Heart left ventricle (tissue), 16 donors: ENCODE data around the gene LKAAEAR1. TPM values are rescaled to one million over a fixed set of nuclear protein-coding genes. Genes with fewer than 3 reads are reported as not detected.

ENCODE experiments used
- ATAC-seq, 4 donors: fragments of 200-7000 bp; cut with Tn5 transposase; one replicate each; pipeline ENCODE4 v1.9.1; 2020 to 2022; ENCODE audit warnings: moderate library complexity in 4 of 4, mild to moderate bottlenecking in 3 of 4, moderate number of reproducible peaks in 1 of 4
- DNase-seq, 5 donors: peaks; one replicate each; pipeline ENCODE4 v3.0.0-alpha.2; 2020
- H3K27ac ChIP-seq, 12 donors: fragments of 200-600 bp; sonication (generic) in 4 of 12; one replicate each; pipeline versions ENCODE4 v1.5.0 to v1.8.0; 2016 to 2022; ENCODE audit warnings: mild to moderate bottlenecking in 2 of 12
- H3K27me3 ChIP-seq, 9 donors: fragments of 200-600 bp; sonication (generic) in 2 of 9; one replicate each; pipeline versions ENCODE4 v1.5.1 to v1.8.0; 2016 to 2022; ENCODE audit warnings: mild to moderate bottlenecking in 3 of 9
- H3K36me3 ChIP-seq, 9 donors: fragments of 200-600 bp; sonication (generic) in 2 of 9; one replicate each; pipeline versions ENCODE4 v1.5.0 to v1.8.0; 2018 to 2022; ENCODE audit warnings: mild to moderate bottlenecking in 2 of 9
- H3K4me1 ChIP-seq, 12 donors: fragments of 200-600 bp; sonication (generic) in 4 of 12; one replicate each; pipeline versions ENCODE4 v1.5.0 to v1.8.0; 2016 to 2022; ENCODE audit warnings: mild to moderate bottlenecking in 3 of 12
- H3K4me3 ChIP-seq, 12 donors: fragments of 200-600 bp; sonication (generic) in 4 of 12; one replicate each; pipeline versions ENCODE4 v1.5.0 to v1.8.0; 2017 to 2022; ENCODE audit warnings: mild to moderate bottlenecking in 9 of 12, moderate library complexity in 4 of 12
- H3K9me3 ChIP-seq, 12 donors: fragments of 200-600 bp; sonication (generic) in 4 of 12; one replicate each; pipeline versions ENCODE4 v1.5.0 to v1.8.0; 2016 to 2022; ENCODE audit warnings: mild to moderate bottlenecking in 1 of 12
- POLR2A ChIP-seq, 2 donors: fragments of 450-650 bp; IDR thresholded peaks; one replicate each; pipeline ENCODE4 v1.6.1; 2017; ENCODE audit warnings: antibody characterized with exemption in 2 of 2, mild to moderate bottlenecking in 2 of 2, moderate library complexity in 2 of 2
- whole genome bisulfite sequencing, 4 donors: extraction: QIAGEN DNeasy Blood & Tissue Kit in 2 of 4; methylation state at CpG; one replicate each; pipeline versions ENCODE4 v1.1.5 to v1.1.7; 2013 to 2018; 5-methylcytosine and 5-hydroxymethylcytosine counted together
- intact Hi-C, 10 donors: fragments of 100-400 bp; cut with DNase I; formaldehyde crosslinking; loops; one replicate each; pipeline versions ENCODE4 v1.11.1 to v1.14.2; 2022
- polyA plus RNA-seq, 2 donors: library from polyadenylated mRNA; stranded (reverse); fragments of 200-250 nt; gene quantifications; one replicate each; pipeline ENCODE4 v1.2.3, GENCODE V29; 2013
- total RNA-seq, 9 donors: library from RNA; depleted of rRNA in 2 of 9; stranded (reverse); fragments of >200 nt in 2 of 9; fragmentation: NEBNext Ultra II Directional in 3 of 9; extraction: Animal tissue kit (Norgen Biotek cat#: 25700) in 3 of 9; gene quantifications; one replicate each; pipeline versions ENCODE4 v1.1.0 to v1.2.4, GENCODE V29; 2016 to 2023
- TF ChIP-seq, protein P1 (sequence below), 12 donors: fragments of 200-600 bp; sonication (generic) in 4 of 12; IDR thresholded peaks; one replicate each; pipeline versions ENCODE4 v1.5.0 to v1.8.0; 2018 to 2022; ENCODE audit warnings: antibody characterized with exemption in 12 of 12, mild to moderate bottlenecking in 5 of 12
- donor health status: ischemic (EF 13 %, LVEDD 7.1; RV severe dilation, severe dysfunction).
- donor health status: healthy with polysubstance abuse.
- donor health status: DM: no; HTN: yes; CAD: no.
- donor health status: DM: no; HTN: no; CAD: no.
- donor health status: ischemic (EF 25% LVEDD 6.9; RV normal size, moderate dysfunction).
- donor health status: ischemic (EF 25% LVEDD 5.7; RV mildly dilated, moderate dysfunction).
- donor health status: healthy.
- donor health status: DM: yes; HTN: yes; CAD: no.
- donor health status: ischemic (EF 35%, LVEDD 5.7; RV mildly dilated, moderate dysfunction).
- donor health status: nonischemic (EF 11% LVEDD 7.7; RV severe dilation, severe dysfunction).
- donor health status: DM: yes; HTN: yes; CAD: no.
- donor health status: PGD.
- donor health status: ischemic (EF 29% LVEDD 5.4; RV normal size, mild dysfunction).
- donor health status: nonischemic (EF 23%, LVEDD 6.1; RV moderate dilation, normal function).

Gene LKAAEAR1
- total and polyA plus RNA-seq, 11 donors: not detected

DNA sequence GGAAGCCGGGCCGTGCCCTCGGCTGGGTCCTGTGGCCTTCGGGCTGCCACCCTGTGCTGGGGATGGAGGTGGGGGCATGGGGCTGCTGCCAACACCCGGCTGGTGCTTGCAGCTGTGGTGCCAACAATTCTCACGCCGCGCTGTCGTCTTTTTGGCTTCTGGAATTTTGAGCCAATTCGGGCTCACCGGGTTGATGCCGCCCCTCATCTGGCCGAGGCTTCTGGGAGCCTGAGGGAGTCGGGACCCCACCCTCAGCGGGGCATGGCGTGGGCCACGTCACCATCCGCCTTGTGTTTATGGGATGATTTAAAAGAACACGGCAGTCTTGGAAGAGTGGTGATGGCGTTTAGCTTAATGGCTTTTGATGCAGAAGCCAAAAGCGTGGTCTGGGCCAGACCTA is 31.8 kb upstream of the LKAAEAR1 start:
- WGBS, 4 donors: 82 to 88% (median 88%) methylated on average over 21 of the region's 21 CpGs
- peak in 2 of 5 donors; percentile 12 to 13 for DNase-seq
- H3K4me1 ChIP-seq: peaks cover 0 to 9% (median 0%) of the 10 kb centered on the region in 12 donors
- intact Hi-C loops: loop anchor here in 3 of 10 donors (10.0 kb wide), 1 partner anchor 81 kb away; the partner anchor contains the start of gene C20orf204 (in 3 of the 3)
- H3K27ac ChIP-seq: no peak overlapping the region
- H3K27me3 ChIP-seq: peaks cover 0 to 5% (median 3%) of the 10 kb centered on the region in 9 donors
- TF ChIP-seq, protein P1, sequence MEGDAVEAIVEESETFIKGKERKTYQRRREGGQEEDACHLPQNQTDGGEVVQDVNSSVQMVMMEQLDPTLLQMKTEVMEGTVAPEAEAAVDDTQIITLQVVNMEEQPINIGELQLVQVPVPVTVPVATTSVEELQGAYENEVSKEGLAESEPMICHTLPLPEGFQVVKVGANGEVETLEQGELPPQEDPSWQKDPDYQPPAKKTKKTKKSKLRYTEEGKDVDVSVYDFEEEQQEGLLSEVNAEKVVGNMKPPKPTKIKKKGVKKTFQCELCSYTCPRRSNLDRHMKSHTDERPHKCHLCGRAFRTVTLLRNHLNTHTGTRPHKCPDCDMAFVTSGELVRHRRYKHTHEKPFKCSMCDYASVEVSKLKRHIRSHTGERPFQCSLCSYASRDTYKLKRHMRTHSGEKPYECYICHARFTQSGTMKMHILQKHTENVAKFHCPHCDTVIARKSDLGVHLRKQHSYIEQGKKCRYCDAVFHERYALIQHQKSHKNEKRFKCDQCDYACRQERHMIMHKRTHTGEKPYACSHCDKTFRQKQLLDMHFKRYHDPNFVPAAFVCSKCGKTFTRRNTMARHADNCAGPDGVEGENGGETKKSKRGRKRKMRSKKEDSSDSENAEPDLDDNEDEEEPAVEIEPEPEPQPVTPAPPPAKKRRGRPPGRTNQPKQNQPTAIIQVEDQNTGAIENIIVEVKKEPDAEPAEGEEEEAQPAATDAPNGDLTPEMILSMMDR (IDR thresholded peaks at IDR 0.05): no peak
- TF ChIP-seq POLR2A (IDR thresholded peaks at IDR 0.05): no peak
- ATAC-seq: no peak
- H3K9me3 ChIP-seq: no peaks in the 10 kb centered on the region
- no peaks in the 10 kb centered on the region for H3K36me3 ChIP-seq
- H3K4me3 ChIP-seq: no peak overlapping the region

DNA sequence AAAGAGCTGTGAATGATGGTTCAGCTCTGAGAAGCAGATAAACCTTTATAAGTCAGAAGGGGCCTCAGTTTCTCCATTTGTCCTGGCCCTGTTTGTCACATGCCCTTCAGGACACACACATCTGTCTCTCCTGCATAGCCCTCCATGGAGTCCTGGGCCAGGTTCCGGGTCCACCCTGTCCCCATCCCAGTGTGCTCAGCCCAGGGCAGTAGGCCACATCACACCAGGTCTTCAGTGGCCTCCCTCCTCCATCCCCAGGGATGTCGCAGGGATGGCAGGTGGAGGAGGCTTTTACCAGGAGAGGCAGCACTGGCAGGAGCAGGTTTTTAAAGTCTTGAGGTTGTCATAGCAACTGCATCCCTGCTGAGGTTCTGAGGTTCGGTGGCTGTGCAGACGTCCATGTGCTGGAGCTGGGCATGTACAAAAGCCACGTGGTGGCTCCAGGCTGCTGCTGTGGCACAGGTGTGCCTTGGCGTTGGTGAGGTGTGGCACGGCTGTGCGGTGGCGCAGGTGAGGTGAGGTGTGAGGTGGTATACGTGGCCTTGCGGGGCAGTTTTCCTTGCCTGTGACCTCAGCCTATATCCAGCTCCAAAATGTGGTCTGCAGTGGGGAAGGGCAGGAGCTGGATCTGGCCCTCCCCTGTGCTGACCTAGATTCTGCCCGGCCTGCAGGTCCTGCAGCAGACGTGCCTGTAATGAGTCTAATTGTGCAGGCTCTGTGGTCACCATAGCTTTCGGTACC is 31.1 kb upstream of the LKAAEAR1 start:
- 72 to 77% (median 73%) methylated on average over 13 to 14 of the region's 14 CpGs for WGBS, 4 donors
- intact Hi-C loops: loop anchor here in 3 of 10 donors (10.0 kb wide), 1 partner anchor 81 kb away; the partner anchor contains the start of gene C20orf204 (in 3 of the 3)
- Histone ChIP-seq H3K4me1 (peaks cover 0 to 4% (median 0%) of the 10 kb centered on the region in 12 donors), H3K27ac (no peak overlapping the region), H3K4me3 (no peak overlapping the region), H3K27me3 (no peaks in the 10 kb centered on the region), H3K36me3 (no peaks in the 10 kb centered on the region), H3K9me3 (no peaks in the 10 kb centered on the region)
- DNase-seq: peak in 2 of 5 donors; percentile 11 to 13
- ATAC-seq: no peak
- no peak for TF ChIP-seq POLR2A (IDR thresholded peaks at IDR 0.05)
- TF ChIP-seq, protein P1 (IDR thresholded peaks at IDR 0.05): no peak

DNA sequence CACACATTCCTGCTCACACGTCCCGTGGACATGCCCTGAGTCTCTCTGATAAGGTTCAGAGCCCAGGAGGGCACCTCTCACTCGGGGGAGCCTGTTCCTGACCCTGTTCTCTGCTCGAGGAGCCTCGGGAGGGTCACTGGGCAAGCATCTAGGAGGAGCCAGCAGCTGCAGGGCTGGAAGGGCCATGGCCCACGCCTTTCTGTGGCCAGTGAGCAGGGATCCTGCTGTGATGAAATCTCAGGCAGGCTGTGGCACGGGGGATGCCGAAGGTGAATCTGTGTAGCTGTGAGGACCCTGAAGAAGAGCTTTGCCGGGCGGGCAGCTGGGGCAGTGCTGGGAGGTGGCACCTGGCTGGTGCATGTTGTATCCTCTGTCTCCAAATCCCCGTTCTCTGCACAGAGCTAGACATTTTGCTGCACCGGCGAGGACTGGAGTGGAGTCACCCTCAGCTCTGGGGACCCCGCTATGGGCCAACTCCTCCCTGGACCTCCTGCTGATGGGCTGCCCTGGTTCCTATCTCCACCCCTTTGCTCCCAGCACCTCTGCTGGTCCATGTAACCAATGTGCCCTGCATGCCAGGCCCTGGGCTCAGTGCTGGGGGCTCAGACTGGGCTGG is 30.3 kb upstream of the LKAAEAR1 start:
- Histone ChIP-seq H3K9me3 (no peaks in the 10 kb centered on the region), H3K27ac (no peak overlapping the region), H3K27me3 (no peaks in the 10 kb centered on the region), H3K4me1 (no peaks in the 10 kb centered on the region), H3K36me3 (no peaks in the 10 kb centered on the region), H3K4me3 (no peak overlapping the region)
- 71 to 82% (median 74%) methylated on average over 14 of the region's 14 CpGs for WGBS, 4 donors
- ATAC-seq: no peak
- intact Hi-C loops: loop anchor here in 3 of 10 donors (10.0 kb wide), 1 partner anchor 80 kb away; the partner anchor contains the start of gene C20orf204 (in 3 of the 3)
- TF ChIP-seq, protein P1 (IDR thresholded peaks at IDR 0.05): no peak
- no peak for TF ChIP-seq POLR2A (IDR thresholded peaks at IDR 0.05)
- peak in 1 of 5 donors; percentile 12 for DNase-seq

DNA sequence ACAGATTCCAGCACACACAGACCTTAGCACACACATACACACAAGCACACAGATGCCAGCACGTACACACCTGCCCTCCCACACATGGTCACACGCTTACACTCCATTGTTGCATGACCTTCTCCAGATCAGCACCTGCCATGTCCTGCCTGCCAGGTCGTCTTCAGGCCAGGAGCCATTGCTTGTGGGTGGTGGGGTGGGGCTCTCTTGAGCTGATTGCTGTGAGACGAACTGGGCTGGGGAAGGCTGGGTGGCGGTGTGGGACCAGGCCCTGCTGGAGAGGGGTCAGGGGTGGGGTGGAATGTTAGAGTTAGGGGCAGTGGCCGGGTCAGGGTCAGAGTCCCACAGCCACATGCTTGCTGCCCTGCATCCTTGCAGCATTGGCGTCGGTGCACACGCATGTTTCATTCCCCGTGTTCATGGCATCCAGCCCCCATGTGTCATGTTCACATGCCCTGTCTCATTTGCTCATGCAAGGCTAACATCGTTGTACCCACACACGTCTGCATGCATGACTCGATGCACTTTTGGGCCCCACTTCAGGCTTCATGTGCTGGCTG is 29.7 kb upstream of the LKAAEAR1 start:
- no peaks in the 10 kb centered on the region for H3K9me3 ChIP-seq
- TF ChIP-seq POLR2A (IDR thresholded peaks at IDR 0.05): no peak
- TF ChIP-seq, protein P1 (IDR thresholded peaks at IDR 0.05): no peak
- no peak overlapping the region for H3K27ac ChIP-seq
- H3K27me3 ChIP-seq: no peaks in the 10 kb centered on the region
- no peak overlapping the region for H3K4me3 ChIP-seq
- ATAC-seq (no peak), DNase-seq (peak in 2 of 5 donors; percentile 13 to 14)
- WGBS, 4 donors: 78 to 88% (median 80%) methylated on average over 12 to 13 of the region's 13 CpGs
- no peaks in the 10 kb centered on the region for H3K4me1 ChIP-seq
- intact Hi-C loops: loop anchor here in 3 of 10 donors (10.0 kb wide), 1 partner anchor 79 kb away; the partner anchor contains the start of gene C20orf204 (in 3 of the 3)
- H3K36me3 ChIP-seq: no peaks in the 10 kb centered on the region
